Muscle of arm (tissue), 12 donors: ENCODE data around the gene COQ9. TPM values are rescaled to one million over a fixed set of nuclear protein-coding genes. Genes with fewer than 3 reads are reported as not detected.
A peak's percentile ranks its signal among the peaks of the same experiment; 100 is the strongest.
"Not testable (repeated sequence)": the region's sequence is repeated elsewhere in the genome, so short reads cannot be mapped to it uniquely, and the experiment has no call there.

Source experiments
- DNase-seq: peaks from one replicate; pipeline ENCODE4 v3.0.0-alpha.2; 2013
- polyA plus RNA-seq, 12 donors: library from polyadenylated mRNA; unstranded; fragments of 120-200 nt; gene quantifications; one replicate each; pipeline ENCODE4 v1.2.1, GENCODE V29; 2013; ENCODE audit not compliant: insufficient read length in 12 of 12

The COQ9 gene
- polyA plus RNA-seq, 12 donors, result 55.0 to 81.0 (median 65.5) TPM; not detected in 1

- no peak for DNase-seq
Measured at GRCh38 chr16:57482845-57483545, 35.7 kb downstream of the COQ9 start.

- no peak for DNase-seq
Measured at GRCh38 chr16:57483725-57484514, 36.6 kb downstream of the COQ9 start.

GRCh38 chr16:57484515-57485005 is 37.3 kb downstream of the COQ9 start:
- no peak for DNase-seq

- no peak for DNase-seq
Measured at GRCh38 chr16:57485091-57485915, 38.0 kb downstream of the COQ9 start.

GRCh38 chr16:57485916-57486857 is 38.9 kb downstream of the COQ9 start, which contains the start of gene DOK4:
Gene DOK4, minus strand, starts transcription at chr16:57486493. Its CDS starts 6,986 bp downstream, at chr16:57479507.
- DNase-seq, result peak; percentile 67

- DNase-seq, result no peak
Measured at GRCh38 chr16:57486858-57487834, 39.9 kb downstream of the COQ9 start.

GRCh38 chr16:57489229-57489628 is 42.0 kb downstream of the COQ9 start:
- no peak for DNase-seq

GRCh38 chr16:57493767-57494166 is 46.5 kb downstream of the COQ9 start:
- DNase-seq, result no peak

- DNase-seq, result no peak
Measured at GRCh38 chr16:57497121-57497520, 49.8 kb downstream of the COQ9 start.

GRCh38 chr16:57498031-57498430 is 50.8 kb downstream of the COQ9 start:
- no peak for DNase-seq

- not testable (repeated sequence) for DNase-seq
Measured at GRCh38 chr16:57499941-57500340, 52.7 kb downstream of the COQ9 start.

- no peak for DNase-seq
Measured at GRCh38 chr16:57500578-57501111, 53.4 kb downstream of the COQ9 start.

- no peak for DNase-seq
Measured at GRCh38 chr16:57501492-57501891, 54.2 kb downstream of the COQ9 start.

GRCh38 chr16:57502048-57502775 is 54.9 kb downstream of the COQ9 start:
- DNase-seq, result no peak

- DNase-seq, result no peak
Measured at GRCh38 chr16:57503366-57503765, 56.1 kb downstream of the COQ9 start.

GRCh38 chr16:57504001-57504400 is 56.7 kb downstream of the COQ9 start:
- no peak for DNase-seq

- DNase-seq, result no peak
Measured at GRCh38 chr16:57504491-57504890, 57.2 kb downstream of the COQ9 start.

- no peak for DNase-seq
Measured at GRCh38 chr16:57505169-57505568, 57.9 kb downstream of the COQ9 start.
